Body of pancreas (tissue), 2 donors: ENCODE data around the gene ATP1B2. TPM values are rescaled to one million over a fixed set of nuclear protein-coding genes. Genes with fewer than 3 reads are reported as not detected.

Experiments
- total RNA-seq, 2 donors: library from RNA; depleted of rRNA; stranded (reverse); fragments of >200 nt; gene quantifications; one replicate each; pipeline ENCODE4 v1.1.0, GENCODE V29; 2016

Gene ATP1B2
- total RNA-seq, 2 donors from 2014 or later, result 0.78 to 1.3 TPM

Other genes starting within 250 kb of the ATP1B2 start
- 10 to 100 TPM; 14.5 to 21.8 TPM for gene TMEM256, start 246.8 kb upstream of the ATP1B2 start, total RNA-seq
- 1 to 10 TPM; 5.2 to 6.3 TPM for gene NLGN2, start 243.1 kb upstream of the ATP1B2 start, total RNA-seq
- gene SPEM1, start 230.6 kb upstream of the ATP1B2 start, total RNA-seq, result not detected
- gene SPEM2, start 225.3 kb upstream of the ATP1B2 start, total RNA-seq, result not detected
- not detected for gene SPEM3, start 222.1 kb upstream of the ATP1B2 start, total RNA-seq
- gene TMEM102, start 215.5 kb upstream of the ATP1B2 start, total RNA-seq, result 1 to 10 TPM; 3.6 to 9.6 TPM
- gene FGF11, start 211.4 kb upstream of the ATP1B2 start, total RNA-seq, result 1 to 10 TPM in 1 of 2 donors, not detected in 1; 2.1 TPM
- 1 to 10 TPM; 2.6 to 8.8 TPM for gene CHRNB1, start 205.9 kb upstream of the ATP1B2 start, total RNA-seq
- gene ZBTB4, start 171.3 kb upstream of the ATP1B2 start, total RNA-seq, result 10 to 100 TPM; 30.9 to 38.2 TPM
- not detected for gene SLC35G6, start 169.5 kb upstream of the ATP1B2 start, total RNA-seq
- gene POLR2A, start 166.6 kb upstream of the ATP1B2 start, total RNA-seq, result 100 to 1,000 TPM in 1 of 2 donors, 10 to 100 TPM in 1; 36.3 to 124 TPM
- gene TNFSF12, start 101.9 kb upstream of the ATP1B2 start, total RNA-seq, result 10 to 100 TPM; 32.2 to 48.8 TPM
- gene TNFSF13, start 92.2 kb upstream of the ATP1B2 start, total RNA-seq, result 10 to 100 TPM; 11.9 to 18.8 TPM
- 10 to 100 TPM; 25.7 to 28.0 TPM for gene SENP3, start 89.0 kb upstream of the ATP1B2 start, total RNA-seq
- gene CD68, start 71.3 kb upstream of the ATP1B2 start, total RNA-seq, result 10 to 100 TPM in 1 of 2 donors, 1 to 10 TPM in 1; 4.3 to 14.8 TPM
- 10 to 100 TPM; 27.0 to 37.6 TPM for gene MPDU1, start 67.1 kb upstream of the ATP1B2 start, total RNA-seq
- gene SOX15, start 60.8 kb upstream of the ATP1B2 start, total RNA-seq, result not detected
- gene FXR2, start 36.0 kb upstream of the ATP1B2 start, total RNA-seq, result 10 to 100 TPM; 10.2 to 10.9 TPM
- 100 to 1,000 TPM in 1 of 2 donors, 10 to 100 TPM in 1; 59.9 to 148 TPM for gene SAT2, start 23.1 kb upstream of the ATP1B2 start, total RNA-seq
- not detected for gene SHBG, start 20.8 kb upstream of the ATP1B2 start, total RNA-seq
- gene TP53, start 36.6 kb downstream of the ATP1B2 start, total RNA-seq, result 10 to 100 TPM; 12.2 TPM
- 1 to 10 TPM; 3.4 to 5.6 TPM for gene WRAP53, start 37.6 kb downstream of the ATP1B2 start, total RNA-seq
- under 1 TPM; 0.33 to 0.78 TPM for gene EFNB3, start 54.3 kb downstream of the ATP1B2 start, total RNA-seq
- under 1 TPM; 0.26 to 0.66 TPM for gene DNAH2, start 66.8 kb downstream of the ATP1B2 start, total RNA-seq
- gene KDM6B, start 183.3 kb downstream of the ATP1B2 start, total RNA-seq, result 10 to 100 TPM in 1 of 2 donors, 1 to 10 TPM in 1; 7.5 to 20.1 TPM
- 10 to 100 TPM in 1 of 2 donors, 1 to 10 TPM in 1; 6.0 to 16.2 TPM for gene TMEM88, start 204.1 kb downstream of the ATP1B2 start, total RNA-seq
- gene NAA38, start 206.6 kb downstream of the ATP1B2 start, total RNA-seq, result 10 to 100 TPM; 25.7 to 50.1 TPM
- gene CYB5D1, start 207.1 kb downstream of the ATP1B2 start, total RNA-seq, result 10 to 100 TPM in 1 of 2 donors, 1 to 10 TPM in 1; 5.7 to 16.5 TPM
- 10 to 100 TPM; 53.7 to 69.9 TPM for gene CHD3, start 237.9 kb downstream of the ATP1B2 start, total RNA-seq